Left cardiac atrium (tissue), 4 donors: ENCODE data around the gene MYRIP. TPM values are rescaled to one million over a fixed set of nuclear protein-coding genes. Genes with fewer than 3 reads are reported as not detected.
A peak's percentile ranks its signal among the peaks of the same experiment; 100 is the strongest.

Experiments used
- ATAC-seq, 2 donors: fragments of 200-7000 bp; cut with Tn5 transposase; one replicate each; pipeline ENCODE4 v1.9.1; 2020; ENCODE audit warnings: mild to moderate bottlenecking in 2 of 2, moderate library complexity in 2 of 2
- DNase-seq: peaks from one replicate; pipeline ENCODE4 v3.0.0-alpha.2; 2020
- intact Hi-C, 2 donors: fragments of 100-400 bp; cut with DNase I; formaldehyde crosslinking; loops; one replicate each; pipeline versions ENCODE4 v1.14.1 to v1.15.1; 2022 to 2023
- total RNA-seq, 2 donors: library from RNA; stranded (reverse); fragmentation: NEBNext Ultra II Directional; extraction: Animal tissue kit (Norgen Biotek cat#: 25700); gene quantifications; one replicate each; pipeline ENCODE4 v1.2.1, GENCODE V29; 2021
- donor health status: DM: no; HTN: yes; CAD: no.
- donor health status: DM: no; HTN: yes; CAD: no; lungs with severe emphysema.
- donor health status: DM: yes; HTN: yes; CAD: no.
- donor health status: Dilated cardiomyopathy.

MYRIP gene
- total RNA-seq, 2 donors from 2014 or later: 2.3 to 6.8 TPM

- ATAC-seq (no peak), DNase-seq (no peak)
- intact Hi-C loops: no loop called here
Measured at GRCh38 chr3:40137591-40138295, 328.3 kb downstream of the MYRIP start.

- intact Hi-C loops: no loop called here
- no peak for ATAC-seq
- DNase-seq: no peak
Measured at GRCh38 chr3:40143283-40144090, 334.1 kb downstream of the MYRIP start.

- no peak for DNase-seq
- intact Hi-C loops: no loop called here
Measured at GRCh38 chr3:40148827-40149226, 339.4 kb downstream of the MYRIP start.

GRCh38 chr3:40152482-40153133 is 343.2 kb downstream of the MYRIP start:
- DNase-seq (no peak), ATAC-seq (peak in 1 of 2 donors; percentile 85)
- intact Hi-C loops: no loop called here

More at GRCh38 chr3:40148827-40149226, 339.4 kb downstream of the MYRIP start:
- no peak for ATAC-seq

GRCh38 chr3:40160933-40161332 is 351.5 kb downstream of the MYRIP start:
- DNase-seq: no peak
- intact Hi-C loops: no loop called here
- no peak for ATAC-seq

- ATAC-seq: no peak
- intact Hi-C loops: no loop called here
- no peak for DNase-seq
Measured at GRCh38 chr3:40162616-40163015, 353.2 kb downstream of the MYRIP start.

GRCh38 chr3:40166997-40167396 is 357.6 kb downstream of the MYRIP start:
- DNase-seq (no peak), ATAC-seq (no peak)
- intact Hi-C loops: no loop called here

- DNase-seq (no peak), ATAC-seq (no peak)
- intact Hi-C loops: no loop called here
Measured at GRCh38 chr3:40167958-40168357, 358.5 kb downstream of the MYRIP start.

- DNase-seq (no peak), ATAC-seq (no peak)
- intact Hi-C loops: loop anchor here in 1 of 2 donors (10.0 kb wide), 1 partner anchor 465 kb away; no protein-coding TSS in a partner anchor
Measured at GRCh38 chr3:40169983-40170382, 360.6 kb downstream of the MYRIP start.

GRCh38 chr3:40170395-40170794 is 361.0 kb downstream of the MYRIP start:
- DNase-seq (no peak), ATAC-seq (no peak)
- intact Hi-C loops: loop anchor here in 1 of 2 donors (10.0 kb wide), 1 partner anchor 466 kb away; no protein-coding TSS in a partner anchor

GRCh38 chr3:40172560-40172959 is 363.2 kb downstream of the MYRIP start:
- no peak for DNase-seq
- ATAC-seq: no peak
- intact Hi-C loops: loop anchor here in 1 of 2 donors (10.0 kb wide), 1 partner anchor 468 kb away; no protein-coding TSS in a partner anchor

GRCh38 chr3:40173227-40173721 is 363.9 kb downstream of the MYRIP start:
- peak; percentile 61 to 65 for ATAC-seq
- no peak for DNase-seq
- intact Hi-C loops: loop anchor here in 1 of 2 donors (10.0 kb wide), 1 partner anchor 468 kb away; no protein-coding TSS in a partner anchor

- no peak for ATAC-seq
- no peak for DNase-seq
- intact Hi-C loops: loop anchor here (5.0 to 10.0 kb wide), 3 partner anchors 471 to 636 kb away; no protein-coding TSS in a partner anchor
Measured at GRCh38 chr3:40178012-40178594, 368.7 kb downstream of the MYRIP start.

- DNase-seq (peak; percentile 79), ATAC-seq (peak; percentile 73 to 78)
- intact Hi-C loops: loop anchor here (1.0 to 10.0 kb wide), 4 partner anchors 455 to 637 kb away; no protein-coding TSS in a partner anchor
Measured at GRCh38 chr3:40179016-40179415, 369.6 kb downstream of the MYRIP start.

- ATAC-seq (no peak), DNase-seq (no peak)
- intact Hi-C loops: loop anchor here in 1 of 2 donors (10.0 kb wide), 1 partner anchor 376 kb away; the partner anchor contains the start of gene MYRIP
Measured at GRCh38 chr3:40181182-40181581, 371.8 kb downstream of the MYRIP start.

- intact Hi-C loops: loop anchor here in 1 of 2 donors (10.0 kb wide), 1 partner anchor 380 kb away; the partner anchor contains the start of gene MYRIP
- no peak for ATAC-seq
Measured at GRCh38 chr3:40185029-40185695, 375.8 kb downstream of the MYRIP start.

GRCh38 chr3:40186508-40186907 is 377.1 kb downstream of the MYRIP start:
- no peak for DNase-seq
- no peak for ATAC-seq
- intact Hi-C loops: loop anchor here in 1 of 2 donors (10.0 kb wide), 1 partner anchor 382 kb away; the partner anchor contains the start of gene MYRIP

More at GRCh38 chr3:40185029-40185695, 375.8 kb downstream of the MYRIP start:
- DNase-seq: no peak

- ATAC-seq (no peak), DNase-seq (no peak)
- intact Hi-C loops: loop anchor here in 1 of 2 donors (10.0 kb wide), 1 partner anchor 383 kb away; the partner anchor contains the start of gene MYRIP
Measured at GRCh38 chr3:40187945-40188344, 378.5 kb downstream of the MYRIP start.
